HG03571 (cell line): ENCODE results near the gene CBY2.
"Not testable (repeated sequence)": the region's sequence is repeated elsewhere in the genome, so short reads cannot be mapped to it uniquely, and the experiment has no call there.

ENCODE experiments used
- ATAC-seq: cut with Tn5 transposase; IDR thresholded peaks from one replicate; pipeline ENCODE4 v1.9.1; 2021; ENCODE audit not compliant: unreplicated experiment

Gene CBY2

GRCh38 chr13:45737571-45738017 lies 35.5 kb downstream of the CBY2 start:
- ATAC-seq, result no peak

- ATAC-seq, result no peak
Measured at GRCh38 chr13:45742985-45743384, 40.9 kb downstream of the CBY2 start.

- ATAC-seq, result no peak
Measured at GRCh38 chr13:45744979-45745378, 42.9 kb downstream of the CBY2 start.

GRCh38 chr13:45747071-45747470 lies 45.0 kb downstream of the CBY2 start:
- ATAC-seq, result no peak

GRCh38 chr13:45748941-45749759 lies 47.0 kb downstream of the CBY2 start:
- no peak for ATAC-seq

- no peak for ATAC-seq
Measured at GRCh38 chr13:45750566-45750965, 48.4 kb downstream of the CBY2 start.

- no peak for ATAC-seq
Measured at GRCh38 chr13:45751885-45752284, 49.8 kb downstream of the CBY2 start.

- no peak for ATAC-seq
Measured at GRCh38 chr13:45752510-45752909, 50.4 kb downstream of the CBY2 start.

- not testable (repeated sequence) for ATAC-seq
Measured at GRCh38 chr13:45756498-45756897, 54.4 kb downstream of the CBY2 start.

GRCh38 chr13:45757589-45757988 lies 55.5 kb downstream of the CBY2 start:
- ATAC-seq, result not testable (repeated sequence)

- no peak for ATAC-seq
Measured at GRCh38 chr13:45763419-45763818, 61.3 kb downstream of the CBY2 start.
